GM10248 (cell line): Measurements from ENCODE around the gene ARR3.

ENCODE experiments used
- CTCF ChIA-PET: fragments of 300-600 bp; sonication (Branson Sonifier 250); formaldehyde crosslinking; extraction: SDS; loops from one replicate; lab custom pipeline; 2021; ENCODE audit warnings: antibody characterized with exemption; lab: Yijun Ruan, JAX
- POLR2A ChIA-PET: fragments of 350-650 bp; sonication (Branson Sonifier 250); formaldehyde crosslinking; extraction: SDS; loops from one replicate; lab custom pipeline; 2020; ENCODE audit warnings: antibody characterized with exemption; lab: Yijun Ruan, JAX
- DNase-seq: peaks from one replicate; pipeline ENCODE4 v3.0.0; 2012; ENCODE audit errors: extremely low spot score
- TF ChIP-seq, protein P1 (sequence below): IDR thresholded peaks from 2 replicates; pipeline ENCODE4 v1.5.1; 2012; ENCODE audit warnings: mild to moderate bottlenecking, low read depth; ENCODE audit errors: extremely low read depth, missing control alignments, control extremely low read depth

ARR3 gene

DNA sequence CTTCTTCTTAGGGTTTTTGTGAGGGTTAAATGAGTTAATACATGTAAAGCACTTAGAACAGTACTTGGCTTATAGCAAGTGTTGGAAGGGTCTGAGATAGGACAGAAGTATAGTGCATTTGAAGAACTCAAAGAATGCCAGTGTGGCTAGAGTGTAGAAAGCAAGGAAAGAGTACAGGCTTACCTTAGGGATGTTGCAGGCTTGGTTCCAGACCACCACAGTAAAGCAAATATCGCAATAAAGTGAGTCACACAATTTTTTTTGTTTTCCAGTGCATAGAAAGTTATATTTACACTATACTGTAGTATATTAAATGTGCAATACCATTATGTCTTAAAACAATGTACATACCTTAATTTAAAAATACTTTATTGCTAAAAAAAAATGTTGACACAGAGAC, 63.0 kb downstream of the ARR3 start:
- no peak for DNase-seq
- ChIA-PET CTCF (no interaction called here), POLR2A (no interaction called here)
- TF ChIP-seq, protein P1, sequence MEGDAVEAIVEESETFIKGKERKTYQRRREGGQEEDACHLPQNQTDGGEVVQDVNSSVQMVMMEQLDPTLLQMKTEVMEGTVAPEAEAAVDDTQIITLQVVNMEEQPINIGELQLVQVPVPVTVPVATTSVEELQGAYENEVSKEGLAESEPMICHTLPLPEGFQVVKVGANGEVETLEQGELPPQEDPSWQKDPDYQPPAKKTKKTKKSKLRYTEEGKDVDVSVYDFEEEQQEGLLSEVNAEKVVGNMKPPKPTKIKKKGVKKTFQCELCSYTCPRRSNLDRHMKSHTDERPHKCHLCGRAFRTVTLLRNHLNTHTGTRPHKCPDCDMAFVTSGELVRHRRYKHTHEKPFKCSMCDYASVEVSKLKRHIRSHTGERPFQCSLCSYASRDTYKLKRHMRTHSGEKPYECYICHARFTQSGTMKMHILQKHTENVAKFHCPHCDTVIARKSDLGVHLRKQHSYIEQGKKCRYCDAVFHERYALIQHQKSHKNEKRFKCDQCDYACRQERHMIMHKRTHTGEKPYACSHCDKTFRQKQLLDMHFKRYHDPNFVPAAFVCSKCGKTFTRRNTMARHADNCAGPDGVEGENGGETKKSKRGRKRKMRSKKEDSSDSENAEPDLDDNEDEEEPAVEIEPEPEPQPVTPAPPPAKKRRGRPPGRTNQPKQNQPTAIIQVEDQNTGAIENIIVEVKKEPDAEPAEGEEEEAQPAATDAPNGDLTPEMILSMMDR: no peak
